Measurements from ENCODE around the gene ADAMTS5.

Gene ADAMTS5

GRCh38 chr21:26888931-26889330, 78.0 kb downstream of the ADAMTS5 start:
- no peak for TF ChIP-seq CTCF (conservative IDR thresholded peaks at IDR 0.05; ENCODE audit: low read depth, low read length)
- Histone ChIP-seq H3K9ac (no peak overlapping the region), H4K20me1 (ENCODE audit: insufficient read depth) (no peaks in the 10 kb centered on the region), H3K4me1 (ENCODE audit: low read depth, poor library complexity, severe bottlenecking) (no peaks in the 10 kb centered on the region), H3K79me2 (ENCODE audit: insufficient read depth, low read depth) (no peaks in the 10 kb centered on the region), H3K4me2 (no peak overlapping the region), H3K27me3 (ENCODE audit: insufficient read depth, low read depth) (no peaks in the 10 kb centered on the region), H3K27ac (no peak overlapping the region), H3K36me3 (ENCODE audit: insufficient read depth) (no peaks in the 10 kb centered on the region), H3K4me3 (IDR thresholded peaks at IDR 0.05; ENCODE audit: insufficient read depth, low read depth, low read length) (no peak overlapping the region), H2AFZ (ENCODE audit: low read depth) (no peak overlapping the region)

- no peak overlapping the region for H2AFZ ChIP-seq (ENCODE audit: low read depth)
- H3K4me2 ChIP-seq, result no peak overlapping the region
- H3K27ac ChIP-seq, result no peak overlapping the region
- H3K36me3 ChIP-seq (ENCODE audit: insufficient read depth), result no peaks in the 10 kb centered on the region
- no peaks in the 10 kb centered on the region for H4K20me1 ChIP-seq (ENCODE audit: insufficient read depth)
- no peaks in the 10 kb centered on the region for H3K27me3 ChIP-seq (ENCODE audit: insufficient read depth, low read depth)
- TF ChIP-seq CTCF (conservative IDR thresholded peaks at IDR 0.05; ENCODE audit: low read depth, low read length), result no peak
- H3K4me3 ChIP-seq (IDR thresholded peaks at IDR 0.05; ENCODE audit: insufficient read depth, low read depth, low read length), result no peak overlapping the region
- no peaks in the 10 kb centered on the region for H3K4me1 ChIP-seq (ENCODE audit: low read depth, poor library complexity, severe bottlenecking)
- H3K79me2 ChIP-seq (ENCODE audit: insufficient read depth, low read depth), result no peaks in the 10 kb centered on the region
- H3K9ac ChIP-seq, result no peak overlapping the region
Observed at GRCh38 chr21:26888256-26888655, 78.6 kb downstream of the ADAMTS5 start.

GRCh38 chr21:26887251-26887650, 79.6 kb downstream of the ADAMTS5 start:
- Histone ChIP-seq H3K4me2 (no peak overlapping the region), H3K9ac (no peak overlapping the region), H3K27ac (no peak overlapping the region), H3K79me2 (ENCODE audit: insufficient read depth, low read depth) (no peaks in the 10 kb centered on the region), H2AFZ (ENCODE audit: low read depth) (no peak overlapping the region), H4K20me1 (ENCODE audit: insufficient read depth) (no peaks in the 10 kb centered on the region), H3K4me3 (IDR thresholded peaks at IDR 0.05; ENCODE audit: insufficient read depth, low read depth, low read length) (no peak overlapping the region), H3K4me1 (ENCODE audit: low read depth, poor library complexity, severe bottlenecking) (no peaks in the 10 kb centered on the region), H3K27me3 (ENCODE audit: insufficient read depth, low read depth) (no peaks in the 10 kb centered on the region), H3K36me3 (ENCODE audit: insufficient read depth) (no peaks in the 10 kb centered on the region)
- TF ChIP-seq CTCF (conservative IDR thresholded peaks at IDR 0.05; ENCODE audit: low read depth, low read length), result no peak

GRCh38 chr21:26884436-26884835, 82.5 kb downstream of the ADAMTS5 start:
- no peak overlapping the region for H3K4me2 ChIP-seq
- H2AFZ ChIP-seq (ENCODE audit: low read depth), result no peak overlapping the region
- H3K4me3 ChIP-seq (IDR thresholded peaks at IDR 0.05; ENCODE audit: insufficient read depth, low read depth, low read length), result no peak overlapping the region
- TF ChIP-seq CTCF (conservative IDR thresholded peaks at IDR 0.05; ENCODE audit: low read depth, low read length), result no peak
- no peaks in the 10 kb centered on the region for H3K79me2 ChIP-seq (ENCODE audit: insufficient read depth, low read depth)
- H3K4me1 ChIP-seq (ENCODE audit: low read depth, poor library complexity, severe bottlenecking), result no peaks in the 10 kb centered on the region
- H3K27ac ChIP-seq, result no peak overlapping the region
- H3K36me3 ChIP-seq (ENCODE audit: insufficient read depth), result no peaks in the 10 kb centered on the region
- H3K27me3 ChIP-seq (ENCODE audit: insufficient read depth, low read depth), result no peaks in the 10 kb centered on the region
- no peaks in the 10 kb centered on the region for H4K20me1 ChIP-seq (ENCODE audit: insufficient read depth)
- H3K9ac ChIP-seq, result no peak overlapping the region

GRCh38 chr21:26883768-26884167, 83.1 kb downstream of the ADAMTS5 start:
- no peaks in the 10 kb centered on the region for H3K79me2 ChIP-seq (ENCODE audit: insufficient read depth, low read depth)
- H4K20me1 ChIP-seq (ENCODE audit: insufficient read depth), result no peaks in the 10 kb centered on the region
- no peaks in the 10 kb centered on the region for H3K36me3 ChIP-seq (ENCODE audit: insufficient read depth)
- no peak overlapping the region for H3K27ac ChIP-seq
- no peaks in the 10 kb centered on the region for H3K4me1 ChIP-seq (ENCODE audit: low read depth, poor library complexity, severe bottlenecking)
- H2AFZ ChIP-seq (ENCODE audit: low read depth), result no peak overlapping the region
- H3K4me2 ChIP-seq, result no peak overlapping the region
- no peak overlapping the region for H3K4me3 ChIP-seq (IDR thresholded peaks at IDR 0.05; ENCODE audit: insufficient read depth, low read depth, low read length)
- no peak for TF ChIP-seq CTCF (conservative IDR thresholded peaks at IDR 0.05; ENCODE audit: low read depth, low read length)
- no peaks in the 10 kb centered on the region for H3K27me3 ChIP-seq (ENCODE audit: insufficient read depth, low read depth)
- H3K9ac ChIP-seq, result no peak overlapping the region

Measured in KMS-11 (cell line).